GM12878 (cell line): ENCODE measurements around the gene LARGE1. TPM values are rescaled to one million over a fixed set of nuclear protein-coding genes. Genes with fewer than 3 reads are reported as not detected.

Source experiments
- ATAC-seq: fragments of 200-7000 bp; cut with Tn5 transposase; 3 replicates; pipeline ENCODE4 v1.9.1; 2020; ENCODE audit warnings: mild to moderate bottlenecking, moderate library complexity
- BruUV-seq: library from RNA; stranded (reverse); fragments of 400-500 nt; replicated peaks from 2 replicates; lab custom pipeline; 2021; lab: Mats Ljungman, UMichigan
- CTCF ChIA-PET: fragments of 300-600 bp; sonication (Branson Sonifier 250); formaldehyde crosslinking; extraction: SDS; loops from one replicate; lab custom pipeline; 2021; ENCODE audit warnings: inconsistent platforms; lab: Yijun Ruan, JAX
- POLR2A ChIA-PET: fragments of 350-600 bp; formaldehyde crosslinking; extraction: SDS; loops from one replicate; lab custom pipeline; 2021; ENCODE audit warnings: inconsistent platforms; lab: Charles Lee
- RAD21 ChIA-PET: fragments of 300-600 bp; sonication (Branson Sonifier 250); formaldehyde crosslinking; loops from one replicate; lab custom pipeline; 2023; ENCODE audit warnings: antibody characterized with exemption; ENCODE audit not compliant: unreplicated experiment; lab: Charles Lee
- SMC1A ChIA-PET: fragments of 300-600 bp; sonication (Branson Sonifier 250); formaldehyde crosslinking; loops from one replicate; lab custom pipeline; 2023; ENCODE audit not compliant: unreplicated experiment, uncharacterized antibody; lab: Charles Lee
- DNase-seq: peaks from one replicate; pipeline ENCODE4 v3.0.0-alpha.2; 2011; ENCODE audit warnings: low read depth, low spot score
- FAIRE-seq: peaks from 3 replicates; lab custom pipeline; 2011; peaks lifted over from hg19 to GRCh38; lab: Jason Lieb, UNC
- H2AFZ ChIP-seq: 2 replicates; pipeline ENCODE4 v1.6.0; 2011; ENCODE audit warnings: low read depth, low read length, control low read depth; ENCODE audit not compliant: control insufficient read depth
- H3K27ac ChIP-seq: 2 replicates; pipeline ENCODE4 v1.5.1; 2011; ENCODE audit warnings: control low read depth; ENCODE audit not compliant: control insufficient read depth, insufficient read depth
- H3K27me3 ChIP-seq, 2 experiments: replicated peaks in 1 of 2; 2 replicates each; pipeline versions ENCODE4 v1.6.0 to v1.6.1; 2011; ENCODE audit warnings: low read length in 1 of 2; ENCODE audit not compliant: control insufficient read depth in 2 of 2, insufficient read depth in 2 of 2
- H3K36me3 ChIP-seq, 2 experiments: 2 replicates each; pipeline ENCODE4 v1.5.1; 2011; ENCODE audit warnings: low read length in 1 of 2; ENCODE audit not compliant: control insufficient read depth in 2 of 2, insufficient read depth in 2 of 2
- H3K4me1 ChIP-seq: 2 replicates; pipeline ENCODE4 v1.6.1; 2011; ENCODE audit warnings: mild to moderate bottlenecking, low read length, moderate library complexity, mixed read lengths; ENCODE audit not compliant: control insufficient read depth, insufficient read depth
- H3K4me2 ChIP-seq: 2 replicates; pipeline ENCODE4 v1.6.0; 2011; ENCODE audit warnings: control low read depth; ENCODE audit not compliant: control insufficient read depth, insufficient read depth
- H3K4me3 ChIP-seq: fragments of 200-600 bp; sonication (generic); 2 replicates; pipeline ENCODE4 v1.5.1; 2016
- H3K79me2 ChIP-seq: 2 replicates; pipeline ENCODE4 v1.6.0; 2011; ENCODE audit warnings: low read length; ENCODE audit not compliant: control insufficient read depth, insufficient read depth
- H3K9ac ChIP-seq: 2 replicates; pipeline ENCODE4 v1.8.0; 2011; ENCODE audit warnings: low read length, control low read depth, mixed read lengths; ENCODE audit not compliant: control insufficient read depth, insufficient read depth
- H3K9me3 ChIP-seq: replicated peaks from 3 replicates; pipeline ENCODE4 v1.5.1; 2011; ENCODE audit warnings: mild to moderate bottlenecking, low read length; ENCODE audit not compliant: control insufficient read depth, insufficient read depth
- H4K20me1 ChIP-seq: 2 replicates; pipeline ENCODE4 v1.6.0; 2011; ENCODE audit not compliant: control insufficient read depth, insufficient read depth
- BCL11A ChIP-seq: IDR thresholded peaks from 2 replicates; pipeline ENCODE4 v1.6.1; 2011; ENCODE audit warnings: low read depth, low read length
- CBFB ChIP-seq: IDR thresholded peaks from 2 replicates; pipeline ENCODE4 v1.6.1; 2016; ENCODE audit warnings: antibody characterized with exemption, low read depth
- EP300 ChIP-seq, 2 experiments: fragments of 150-350 bp in 1 of 2; IDR thresholded peaks; 2 replicates each; pipeline ENCODE4 v1.6.1; 2011 to 2012; ENCODE audit warnings: low read depth in 2 of 2, low read length in 2 of 2, borderline replicate concordance in 1 of 2, improper control_type of control experiment in 1 of 2, inconsistent platforms in 1 of 2; ENCODE audit not compliant: control insufficient read depth in 1 of 2
- GATAD2B ChIP-seq: fragments of 450-650 bp; conservative IDR thresholded peaks from 2 replicates; pipeline ENCODE4 v1.6.1; 2017; ENCODE audit warnings: low read depth, mild to moderate bottlenecking, moderate library complexity
- RB1 ChIP-seq: fragments of 450-650 bp; formaldehyde crosslinking; IDR thresholded peaks from 2 replicates; pipeline ENCODE4 v1.6.1; 2017; ENCODE audit warnings: mild to moderate bottlenecking, borderline replicate concordance
- TCF12 ChIP-seq: IDR thresholded peaks from 2 replicates; pipeline ENCODE4 v1.6.1; 2011; ENCODE audit warnings: low read depth, mild to moderate bottlenecking, low read length
- TCF3 ChIP-seq: IDR thresholded peaks from 2 replicates; pipeline ENCODE4 v1.6.1; 2012; ENCODE audit warnings: low read depth, mild to moderate bottlenecking, low read length, borderline replicate concordance; ENCODE audit not compliant: insufficient read depth
- ZNF687 ChIP-seq: fragments of 450-650 bp; IDR thresholded peaks from 2 replicates; pipeline ENCODE4 v1.6.1; 2017; ENCODE audit warnings: mild to moderate bottlenecking, moderate library complexity
- WGBS: methylation state at CpG from one replicate; pipeline ENCODE4 v1.1.6; 2016; ENCODE audit warnings: low lambda C conversion rate; ENCODE audit not compliant: insufficient replicate concordance, insufficient coverage; ENCODE audit errors: missing lambda C conversion rate; 5-methylcytosine and 5-hydroxymethylcytosine counted together
- in situ Hi-C: fragments of 300-500 bp; cut with MboI; formaldehyde crosslinking; loops from 9 replicates; pipeline ENCODE4 v1.14.3; 2018; ENCODE audit warnings: mixed read lengths
- intact Hi-C: fragments of 100-400 bp; cut with micrococcal nuclease; formaldehyde crosslinking; loops from one replicate; pipeline ENCODE4 v1.14.2; 2022; ENCODE audit not compliant: unreplicated experiment
- polyA plus RNA-seq, 11 experiments: library from polyadenylated mRNA; depleted of rRNA in 4 of 11; unstranded in 6 of 11; stranded (reverse) in 5 of 11; fragments of >200 nt; fragmentation: Nextera tagmentation in 4 of 11; fragmentation: Illumina TruSeq in 1 of 11; extraction: Ambion mirVana in 4 of 11; extraction: Trizol in 1 of 11; gene quantifications; 1 replicate in 1 of 11; 2 replicates in 10 of 11; pipeline versions ENCODE4 v1.2.1 to v1.2.3, GENCODE V29; 2011 to 2016; ENCODE audit warnings: inconsistent platforms in 2 of 11, missing spikeins in 2 of 11, low read depth in 1 of 11
- total RNA-seq, 4 experiments: library from RNA; depleted of rRNA in 3 of 4; stranded (reverse); fragments of >200 nt in 3 of 4; fragmentation: Illumina TruSeq in 1 of 4; extraction: Trizol in 1 of 4; gene quantifications; 2 replicates each; pipeline versions ENCODE4 v1.2.1 to v1.2.3, GENCODE V29; 2013 to 2021
- TF ChIP-seq, protein P1 (sequence below): fragments of 450-650 bp; IDR thresholded peaks from 2 replicates; pipeline ENCODE4 v1.6.1; 2017; ENCODE audit warnings: mild to moderate bottlenecking

LARGE1 gene
- total and polyA plus RNA-seq, 10 of the 15 experiments (the other 5 are each of a cell fraction or from before 2014, with no cell fraction given) = 3.2 to 41.4 (median 17.3) TPM

DNA sequence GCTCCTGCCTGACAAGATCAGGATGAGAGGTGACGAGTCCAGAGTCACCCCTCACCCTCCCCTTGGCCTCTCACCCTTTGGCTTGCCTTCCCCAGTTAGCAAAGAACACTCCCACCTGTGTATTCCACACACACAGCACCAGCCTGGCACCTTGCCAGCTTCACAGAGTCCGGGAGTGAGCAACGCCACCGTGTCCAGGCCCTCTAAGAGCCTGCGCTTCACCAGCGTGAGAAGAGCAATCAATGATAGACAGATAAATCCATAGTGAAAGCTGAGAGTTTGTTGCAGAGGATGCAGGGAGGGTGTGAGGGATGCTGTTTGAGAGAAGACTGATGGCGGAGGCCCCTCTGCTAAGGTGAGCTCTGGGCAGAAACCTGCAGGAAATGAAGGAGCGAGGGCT lies 404.5 kb downstream of the LARGE1 start:
- BruUV-seq = no TSS peak
- intact Hi-C loops = loop anchor here (5.0 kb wide), 1 partner anchor 592 kb away; no protein-coding TSS in a partner anchor
- Histone ChIP-seq H3K9ac (no peak overlapping the region), H3K27me3 (no peaks in the 10 kb centered on the region)
- TF ChIP-seq ZNF687 (no peak), CBFB (no peak), TCF12 (no peak), EP300 (IDR thresholded peaks at IDR 0.05; ENCODE audit: borderline replicate concordance in 1 of 2, control insufficient read depth in 1 of 2, low read depth in 2 of 2, low read length in 2 of 2) (no peak), GATAD2B (no peak), BCL11A (no peak), RB1 (no peak), TCF3 (no peak)
- TF ChIP-seq, protein P1, sequence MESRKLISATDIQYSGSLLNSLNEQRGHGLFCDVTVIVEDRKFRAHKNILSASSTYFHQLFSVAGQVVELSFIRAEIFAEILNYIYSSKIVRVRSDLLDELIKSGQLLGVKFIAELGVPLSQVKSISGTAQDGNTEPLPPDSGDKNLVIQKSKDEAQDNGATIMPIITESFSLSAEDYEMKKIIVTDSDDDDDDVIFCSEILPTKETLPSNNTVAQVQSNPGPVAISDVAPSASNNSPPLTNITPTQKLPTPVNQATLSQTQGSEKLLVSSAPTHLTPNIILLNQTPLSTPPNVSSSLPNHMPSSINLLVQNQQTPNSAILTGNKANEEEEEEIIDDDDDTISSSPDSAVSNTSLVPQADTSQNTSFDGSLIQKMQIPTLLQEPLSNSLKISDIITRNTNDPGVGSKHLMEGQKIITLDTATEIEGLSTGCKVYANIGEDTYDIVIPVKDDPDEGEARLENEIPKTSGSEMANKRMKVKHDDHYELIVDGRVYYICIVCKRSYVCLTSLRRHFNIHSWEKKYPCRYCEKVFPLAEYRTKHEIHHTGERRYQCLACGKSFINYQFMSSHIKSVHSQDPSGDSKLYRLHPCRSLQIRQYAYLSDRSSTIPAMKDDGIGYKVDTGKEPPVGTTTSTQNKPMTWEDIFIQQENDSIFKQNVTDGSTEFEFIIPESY = no peak
- TF ChIP-seq, all 136 proteins: peak for 0
- ChIA-PET POLR2A (no interaction called here), CTCF (interaction anchor here (1.1 to 8.8 kb wide), 4 partner anchors 18 to 214 kb away, joined by 3 to 138 read pairs (median 37); no protein-coding TSS in a partner anchor), SMC1A (interaction anchor here (1.1 to 8.1 kb wide), 3 partner anchors 48 to 401 kb away, joined by 3 to 92 read pairs (median 3); no protein-coding TSS in a partner anchor), RAD21 (interaction anchor here (1.4 to 4.6 kb wide), 2 partner anchors 213 to 214 kb away, joined by 3 to 32 read pairs; no protein-coding TSS in a partner anchor)
- no peak overlapping the region for H3K4me2 ChIP-seq
- no peaks in the 10 kb centered on the region; the same call in 2 of the 3 replicates for H3K9me3 ChIP-seq
- no peaks in the 10 kb centered on the region for H3K36me3 ChIP-seq
- in situ Hi-C loops = loop anchor here (5.0 to 10.0 kb wide), 4 partner anchors 62 to 1509 kb away; no protein-coding TSS in a partner anchor
- no peak overlapping the region for H3K27ac ChIP-seq
- no peak overlapping the region for H3K4me3 ChIP-seq
- WGBS = 97% methylated on average over 8 of the region's 8 CpGs
- DNase-seq = no peak
- peaks cover 8% of the 10 kb centered on the region for H3K4me1 ChIP-seq
- H4K20me1 ChIP-seq = no peaks in the 10 kb centered on the region
- no peak overlapping the region for H2AFZ ChIP-seq
- no peak for ATAC-seq
- no peak for FAIRE-seq
- H3K79me2 ChIP-seq = no peaks in the 10 kb centered on the region
